22Rv1 (cell line): ENCODE measurements around the gene PUM2.

Experiments used
- ZFX ChIP-seq: fragments of 450-650 bp; IDR thresholded peaks from 2 replicates; pipeline ENCODE4 v1.6.1; 2017; ENCODE audit warnings: antibody characterized with exemption, borderline replicate concordance
- TF ChIP-seq, protein P1 (sequence below): fragments of 450-650 bp; IDR thresholded peaks from 2 replicates; pipeline ENCODE4 v1.5.1; 2017; ENCODE audit warnings: mild to moderate bottlenecking

DNA sequence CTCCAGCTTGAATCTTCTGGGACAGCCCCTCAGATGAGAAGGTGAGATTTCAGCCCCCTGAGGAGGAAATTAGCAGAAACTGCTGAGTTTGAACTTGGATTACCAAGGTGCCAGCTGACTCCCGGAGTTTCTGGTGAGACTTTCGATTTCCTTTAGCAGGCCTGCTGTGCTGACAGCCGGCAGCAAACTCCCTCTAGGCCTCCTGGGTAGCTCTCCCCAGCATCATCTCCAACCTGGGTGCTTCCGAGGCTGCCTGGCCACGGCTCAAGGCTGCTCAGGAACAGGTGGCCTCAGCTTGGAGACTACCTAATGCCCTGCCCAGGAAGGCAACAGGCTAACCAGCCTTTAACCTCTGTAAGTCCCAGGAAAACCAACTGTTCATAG is 142.2 kb downstream of the PUM2 start:
- TF ChIP-seq, protein P1, sequence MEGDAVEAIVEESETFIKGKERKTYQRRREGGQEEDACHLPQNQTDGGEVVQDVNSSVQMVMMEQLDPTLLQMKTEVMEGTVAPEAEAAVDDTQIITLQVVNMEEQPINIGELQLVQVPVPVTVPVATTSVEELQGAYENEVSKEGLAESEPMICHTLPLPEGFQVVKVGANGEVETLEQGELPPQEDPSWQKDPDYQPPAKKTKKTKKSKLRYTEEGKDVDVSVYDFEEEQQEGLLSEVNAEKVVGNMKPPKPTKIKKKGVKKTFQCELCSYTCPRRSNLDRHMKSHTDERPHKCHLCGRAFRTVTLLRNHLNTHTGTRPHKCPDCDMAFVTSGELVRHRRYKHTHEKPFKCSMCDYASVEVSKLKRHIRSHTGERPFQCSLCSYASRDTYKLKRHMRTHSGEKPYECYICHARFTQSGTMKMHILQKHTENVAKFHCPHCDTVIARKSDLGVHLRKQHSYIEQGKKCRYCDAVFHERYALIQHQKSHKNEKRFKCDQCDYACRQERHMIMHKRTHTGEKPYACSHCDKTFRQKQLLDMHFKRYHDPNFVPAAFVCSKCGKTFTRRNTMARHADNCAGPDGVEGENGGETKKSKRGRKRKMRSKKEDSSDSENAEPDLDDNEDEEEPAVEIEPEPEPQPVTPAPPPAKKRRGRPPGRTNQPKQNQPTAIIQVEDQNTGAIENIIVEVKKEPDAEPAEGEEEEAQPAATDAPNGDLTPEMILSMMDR, result no peak
- TF ChIP-seq ZFX, result no peak
